SK-N-SH (cell line): ENCODE results near the gene CTRB1. TPM values are rescaled to one million over a fixed set of nuclear protein-coding genes. Genes with fewer than 3 reads are reported as not detected.
A peak's percentile ranks its signal among the peaks of the same experiment; 100 is the strongest.

ENCODE experiments used
- CTCF ChIA-PET: fragments of 300-600, 350-600 bp; formaldehyde crosslinking; extraction: SDS; loops from one replicate; lab custom pipeline; 2021; lab: Yijun Ruan, JAX
- POLR2A ChIA-PET: fragments of 350-600 bp; sonication (Branson Sonifier 250); formaldehyde crosslinking; extraction: SDS; loops from one replicate; lab custom pipeline; 2020; ENCODE audit warnings: antibody characterized with exemption, inconsistent platforms; lab: Yijun Ruan, JAX
- DNase-seq: peaks from one replicate; pipeline ENCODE4 v3.0.0; 2012
- H2AFZ ChIP-seq: fragments of 200-600 bp; sonication (generic); 2 replicates; pipeline ENCODE4 v1.8.1; 2016; ENCODE audit warnings: antibody characterized with exemption, mild to moderate bottlenecking, low read depth
- H3F3A ChIP-seq: fragments of 200-600 bp; sonication (generic); replicated peaks from 2 replicates; pipeline ENCODE3; 2016; ENCODE audit warnings: antibody characterized with exemption, mild to moderate bottlenecking; ENCODE audit not compliant: insufficient read depth
- H3K27ac ChIP-seq, 2 experiments: fragments of 200-500 bp in 1 of 2; fragments of 200-600 bp in 1 of 2; sonication (Bioruptor generic) in 1 of 2; sonication (generic), shearing (Covaris generic) in 1 of 2; 2 replicates each; pipeline versions ENCODE4 v1.5.1 to v1.6.1; 2014 to 2016; ENCODE audit warnings: low read depth in 2 of 2, inconsistent platforms in 1 of 2, low read length in 1 of 2, mild to moderate bottlenecking in 1 of 2, mixed read lengths in 1 of 2
- H3K27me3 ChIP-seq: fragments of 200-600 bp; sonication (generic), shearing (Covaris generic); 2 replicates; pipeline ENCODE4 v1.6.1; 2016; ENCODE audit warnings: mixed run types; ENCODE audit not compliant: insufficient read depth
- H3K36me3 ChIP-seq, 2 experiments: fragments of 200-500 bp in 1 of 2; fragments of 200-600 bp in 1 of 2; sonication (Bioruptor generic) in 1 of 2; sonication (generic) in 1 of 2; replicated peaks in 1 of 2; 2 replicates each; pipeline versions ENCODE3 to v1.5.1; 2014 to 2016; ENCODE audit warnings: low read length in 1 of 2, mild to moderate bottlenecking in 1 of 2; ENCODE audit not compliant: insufficient read depth in 2 of 2, control insufficient read depth in 1 of 2
- H3K4me1 ChIP-seq, 2 experiments: fragments of 200-500 bp in 1 of 2; fragments of 200-600 bp in 1 of 2; sonication (Bioruptor generic) in 1 of 2; sonication (generic), shearing (Covaris generic) in 1 of 2; 2 replicates each; pipeline versions ENCODE4 v1.5.1 to v1.6.1; 2014 to 2016; ENCODE audit warnings: low read depth in 1 of 2, low read length in 1 of 2, mixed run types in 1 of 2; ENCODE audit not compliant: insufficient read depth in 2 of 2, control insufficient read depth in 1 of 2
- H3K4me2 ChIP-seq: fragments of 200-600 bp; sonication (generic), shearing (Covaris generic); 2 replicates; pipeline ENCODE4 v1.6.1; 2017; ENCODE audit warnings: mixed run types
- H3K4me3 ChIP-seq, 2 experiments: fragments of 200-500 bp in 1 of 2; fragments of 200-600 bp in 1 of 2; sonication (Bioruptor generic) in 1 of 2; sonication (generic), shearing (Covaris generic) in 1 of 2; 2 replicates each; pipeline versions ENCODE4 v1.5.1 to v1.8.1; 2014 to 2016; ENCODE audit warnings: low read depth in 2 of 2, inconsistent platforms in 1 of 2, low read length in 1 of 2, mild to moderate bottlenecking in 1 of 2, mixed read lengths in 1 of 2, moderate library complexity in 1 of 2
- H3K79me2 ChIP-seq: fragments of 200-600 bp; sonication (generic); 2 replicates; pipeline ENCODE4 v1.8.1; 2017; ENCODE audit warnings: mild to moderate bottlenecking; ENCODE audit not compliant: insufficient read depth
- H3K9ac ChIP-seq: fragments of 200-600 bp; sonication (generic); 2 replicates; pipeline ENCODE4 v1.6.1; 2017; ENCODE audit warnings: mixed run types
- H3K9me2 ChIP-seq: fragments of 200-600 bp; sonication (generic); 2 replicates; pipeline ENCODE4 v1.6.1; 2017; ENCODE audit warnings: mixed run types
- H3K9me3 ChIP-seq: fragments of 200-600 bp; sonication (generic); 2 replicates; pipeline ENCODE4 v1.6.1; 2017; ENCODE audit warnings: mixed run types, mild to moderate bottlenecking, moderate library complexity
- H4K20me1 ChIP-seq: fragments of 200-600 bp; sonication (generic); 2 replicates; pipeline ENCODE4 v1.6.1; 2017; ENCODE audit warnings: mild to moderate bottlenecking, mixed run types; ENCODE audit not compliant: insufficient read depth
- EP300 ChIP-seq, 2 experiments: IDR thresholded peaks; 2 replicates each; pipeline versions ENCODE4 v1.4.0 to v1.6.1; 2012; ENCODE audit warnings: borderline replicate concordance in 1 of 2, low read depth in 1 of 2, low read length in 1 of 2
- EZH2phosphoT487 ChIP-seq: fragments of 200-600 bp; sonication (generic); IDR thresholded peaks from 2 replicates; pipeline ENCODE4 v1.6.1; 2017; ENCODE audit warnings: low read depth, mixed run types, mild to moderate bottlenecking, antibody characterized with exemption, moderate library complexity, borderline replicate concordance
- FOSL2 ChIP-seq: IDR thresholded peaks from 2 replicates; pipeline ENCODE4 v1.4.0; 2012; ENCODE audit warnings: low read depth, mild to moderate bottlenecking, moderate library complexity, borderline replicate concordance
- FOXM1 ChIP-seq: IDR thresholded peaks from 2 replicates; pipeline ENCODE4 v1.4.0; 2012; ENCODE audit warnings: low read depth, mild to moderate bottlenecking
- JUND ChIP-seq: IDR thresholded peaks from 2 replicates; pipeline ENCODE4 v1.4.0; 2012
- MXI1 ChIP-seq: IDR thresholded peaks from 2 replicates; pipeline ENCODE4 v1.6.1; 2012; ENCODE audit warnings: mild to moderate bottlenecking, low read depth, low read length, improper control_type of control experiment
- NFIC ChIP-seq: IDR thresholded peaks from 2 replicates; pipeline ENCODE4 v1.4.0; 2012; ENCODE audit warnings: borderline replicate concordance
- RXRA ChIP-seq: IDR thresholded peaks from 2 replicates; pipeline ENCODE4 v1.4.0; 2012; ENCODE audit warnings: low read depth, mild to moderate bottlenecking, borderline replicate concordance
- SMC3 ChIP-seq: IDR thresholded peaks from 2 replicates; pipeline ENCODE4 v1.6.1; 2012; ENCODE audit warnings: low read depth, low read length, improper control_type of control experiment
- TCF12 ChIP-seq: IDR thresholded peaks from 2 replicates; pipeline ENCODE4 v1.4.0; 2012
- YY1 ChIP-seq: IDR thresholded peaks from 2 replicates; pipeline ENCODE4 v1.4.0; 2012; ENCODE audit warnings: low read depth, mild to moderate bottlenecking
- WGBS: methylation state at CpG from one replicate; pipeline ENCODE4 v1.1.6; 2017; ENCODE audit warnings: low lambda C conversion rate; 5-methylcytosine and 5-hydroxymethylcytosine counted together
- polyA plus RNA-seq, 3 experiments: library from polyadenylated mRNA; depleted of rRNA; stranded (reverse); fragments of >200 nt; gene quantifications; 2 replicates each; pipeline ENCODE4 v1.2.3, GENCODE V29; 2012
- TF ChIP-seq, protein P1 (sequence below): fragments of 200-600 bp; sonication (generic); IDR thresholded peaks from 2 replicates; pipeline ENCODE4 v1.6.1; 2017; ENCODE audit warnings: antibody characterized with exemption, mild to moderate bottlenecking, moderate library complexity
- TF ChIP-seq, protein P2 (sequence below): fragments of 150-350 bp; IDR thresholded peaks from 2 replicates; pipeline ENCODE4 v1.6.1; 2017; ENCODE audit warnings: antibody characterized with exemption, low read length, low read depth, borderline replicate concordance
- TF ChIP-seq, protein P3 (sequence below): IDR thresholded peaks from 2 replicates; pipeline ENCODE4 v1.4.0; 2012; ENCODE audit warnings: low read depth, borderline replicate concordance

The CTRB1 gene
- polyA plus RNA-seq, 1 of the 3 experiments (the other 2 are of a cell fraction): not detected

GRCh38 chr16:75248536-75249380, 30.0 kb downstream of the CTRB1 start:
- H3K9me2 ChIP-seq: no peaks in the 10 kb centered on the region
- peaks cover 32% of the 10 kb centered on the region for H3F3A ChIP-seq
- H3K9ac ChIP-seq: peak overlapping the region; percentile 98
- H3K4me1 ChIP-seq: peaks cover 76% of the 10 kb centered on the region in 2 experiments
- H3K79me2 ChIP-seq: peaks cover 94% of the 10 kb centered on the region
- H3K9me3 ChIP-seq: no peaks in the 10 kb centered on the region
- WGBS: 84% methylated on average over 11 of the region's 17 CpGs
- H2AFZ ChIP-seq: no peak overlapping the region
- ChIA-PET POLR2A (no interaction called here), CTCF (interaction anchor here (1.6 to 3.1 kb wide), 4 partner anchors 9 to 144 kb away, joined by 7 to 25 read pairs (median 10); no protein-coding TSS in a partner anchor)
- peaks cover 66% of the 10 kb centered on the region for H4K20me1 ChIP-seq
- TF ChIP-seq FOSL2 (no peak), NFIC (no peak), EZH2phosphoT487 (no peak), EP300 (IDR thresholded peaks at IDR 0.05; ENCODE audit: borderline replicate concordance in 1 of 2, low read depth in 1 of 2, low read length in 1 of 2) (no peak), YY1 (no peak), SMC3 (no peak), MXI1 (no peak), TCF12 (no peak), FOXM1 (no peak), JUND (no peak), RXRA (no peak)
- TF ChIP-seq, protein P1, sequence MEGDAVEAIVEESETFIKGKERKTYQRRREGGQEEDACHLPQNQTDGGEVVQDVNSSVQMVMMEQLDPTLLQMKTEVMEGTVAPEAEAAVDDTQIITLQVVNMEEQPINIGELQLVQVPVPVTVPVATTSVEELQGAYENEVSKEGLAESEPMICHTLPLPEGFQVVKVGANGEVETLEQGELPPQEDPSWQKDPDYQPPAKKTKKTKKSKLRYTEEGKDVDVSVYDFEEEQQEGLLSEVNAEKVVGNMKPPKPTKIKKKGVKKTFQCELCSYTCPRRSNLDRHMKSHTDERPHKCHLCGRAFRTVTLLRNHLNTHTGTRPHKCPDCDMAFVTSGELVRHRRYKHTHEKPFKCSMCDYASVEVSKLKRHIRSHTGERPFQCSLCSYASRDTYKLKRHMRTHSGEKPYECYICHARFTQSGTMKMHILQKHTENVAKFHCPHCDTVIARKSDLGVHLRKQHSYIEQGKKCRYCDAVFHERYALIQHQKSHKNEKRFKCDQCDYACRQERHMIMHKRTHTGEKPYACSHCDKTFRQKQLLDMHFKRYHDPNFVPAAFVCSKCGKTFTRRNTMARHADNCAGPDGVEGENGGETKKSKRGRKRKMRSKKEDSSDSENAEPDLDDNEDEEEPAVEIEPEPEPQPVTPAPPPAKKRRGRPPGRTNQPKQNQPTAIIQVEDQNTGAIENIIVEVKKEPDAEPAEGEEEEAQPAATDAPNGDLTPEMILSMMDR: no peak
- TF ChIP-seq, protein P2, sequence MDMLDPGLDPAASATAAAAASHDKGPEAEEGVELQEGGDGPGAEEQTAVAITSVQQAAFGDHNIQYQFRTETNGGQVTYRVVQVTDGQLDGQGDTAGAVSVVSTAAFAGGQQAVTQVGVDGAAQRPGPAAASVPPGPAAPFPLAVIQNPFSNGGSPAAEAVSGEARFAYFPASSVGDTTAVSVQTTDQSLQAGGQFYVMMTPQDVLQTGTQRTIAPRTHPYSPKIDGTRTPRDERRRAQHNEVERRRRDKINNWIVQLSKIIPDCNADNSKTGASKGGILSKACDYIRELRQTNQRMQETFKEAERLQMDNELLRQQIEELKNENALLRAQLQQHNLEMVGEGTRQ: no peak
- TF ChIP-seq, protein P3, sequence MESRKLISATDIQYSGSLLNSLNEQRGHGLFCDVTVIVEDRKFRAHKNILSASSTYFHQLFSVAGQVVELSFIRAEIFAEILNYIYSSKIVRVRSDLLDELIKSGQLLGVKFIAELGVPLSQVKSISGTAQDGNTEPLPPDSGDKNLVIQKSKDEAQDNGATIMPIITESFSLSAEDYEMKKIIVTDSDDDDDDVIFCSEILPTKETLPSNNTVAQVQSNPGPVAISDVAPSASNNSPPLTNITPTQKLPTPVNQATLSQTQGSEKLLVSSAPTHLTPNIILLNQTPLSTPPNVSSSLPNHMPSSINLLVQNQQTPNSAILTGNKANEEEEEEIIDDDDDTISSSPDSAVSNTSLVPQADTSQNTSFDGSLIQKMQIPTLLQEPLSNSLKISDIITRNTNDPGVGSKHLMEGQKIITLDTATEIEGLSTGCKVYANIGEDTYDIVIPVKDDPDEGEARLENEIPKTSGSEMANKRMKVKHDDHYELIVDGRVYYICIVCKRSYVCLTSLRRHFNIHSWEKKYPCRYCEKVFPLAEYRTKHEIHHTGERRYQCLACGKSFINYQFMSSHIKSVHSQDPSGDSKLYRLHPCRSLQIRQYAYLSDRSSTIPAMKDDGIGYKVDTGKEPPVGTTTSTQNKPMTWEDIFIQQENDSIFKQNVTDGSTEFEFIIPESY: no peak
- H3K4me2 ChIP-seq: peak overlapping the region; percentile 81
- H3K4me3 ChIP-seq: peak overlapping the region in 1 of 2 experiments; percentile 88; a peak in 1 of 4 replicates
- no peaks in the 10 kb centered on the region for H3K27me3 ChIP-seq
- no peak for DNase-seq
- peak overlapping the region in 1 of 2 experiments; percentile 98; a peak in 2 of 4 replicates for H3K27ac ChIP-seq
- H3K36me3 ChIP-seq: peaks cover 0 to 3% of the 10 kb centered on the region in 2 experiments
